ENCODE results near the gene PTPN4. TPM values are rescaled to one million over a fixed set of nuclear protein-coding genes. Genes with fewer than 3 reads are reported as not detected.

Gene PTPN4
- total RNA-seq, 1 experiment from 2014 or later = 80.5 TPM

DNA sequence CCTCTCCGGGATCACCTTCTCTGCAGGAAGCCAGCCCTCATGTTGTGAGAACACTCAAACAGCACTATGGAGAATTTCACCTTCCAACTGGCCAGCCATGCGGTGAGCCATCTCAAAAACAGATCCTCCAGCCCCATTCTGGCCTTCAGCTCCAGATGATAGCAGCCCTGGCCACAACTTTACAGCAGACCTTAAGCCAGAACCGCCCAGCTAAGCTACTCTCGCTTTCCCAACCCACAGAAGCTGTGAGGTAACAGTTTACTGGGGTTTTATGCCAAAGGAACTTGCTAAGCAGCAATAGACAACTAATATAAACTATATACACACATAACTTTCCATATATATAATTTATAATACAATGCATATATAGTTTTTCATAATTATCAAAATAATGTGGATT, 11.6 kb upstream of the PTPN4 start:
- no peaks in the 10 kb centered on the region for H3K36me3 Mint-ChIP-seq (ENCODE audit: insufficient read depth in 1 of 3, low read depth in 3 of 3)
- no peak overlapping the region for H3K4ac ChIP-seq (ENCODE audit: low read depth, low read length)
- H3K4me1 ChIP-seq (ENCODE audit: insufficient read depth, low read length) = 0 out of 2 replicates have a peak, but pooled peaks cover 2% of the 10 kb centered on the region
- no CpG with 5 or more reads among the region's 4 CpGs for WGBS (ENCODE audit: extremely low coverage, insufficient read length, low lambda C conversion rate)
- no peak overlapping the region for H3K23ac ChIP-seq (ENCODE audit: insufficient read length, low read depth, low read length)
- H3K4me2 ChIP-seq (ENCODE audit: insufficient read depth, insufficient read length, low read length) = no peak overlapping the region
- peaks cover 5% of the 10 kb centered on the region for H3K27me3 Mint-ChIP-seq (ENCODE audit: low read depth)
- no peak overlapping the region for H3K56ac ChIP-seq (ENCODE audit: insufficient read length, low read depth, low read length)
- H3K23me2 ChIP-seq (ENCODE audit: insufficient read length, low read depth, low read length, poor library complexity, severe bottlenecking) = no peaks in the 10 kb centered on the region
- H3K9me3 ChIP-seq (ENCODE audit: control insufficient read depth, low read depth, low read length) = no peaks in the 10 kb centered on the region
- no peaks in the 10 kb centered on the region for H4K20me1 ChIP-seq (ENCODE audit: control insufficient read depth, insufficient read depth, insufficient read length)
- peaks cover 16 to 21% of the 10 kb centered on the region in 2 experiments for H3K4me1 Mint-ChIP-seq
- H2AK5ac ChIP-seq (ENCODE audit: insufficient read length, low read length) = no peak overlapping the region
- no peak overlapping the region for H3K9ac ChIP-seq (ENCODE audit: extremely low read depth, insufficient read length, low read length)
- no peak overlapping the region for H2BK12ac ChIP-seq (ENCODE audit: insufficient read length, low read depth, low read length)
- no peak overlapping the region for H4K91ac ChIP-seq (ENCODE audit: insufficient read length, low read depth, low read length)
- H2AFZ ChIP-seq (ENCODE audit: low read length) = no peak overlapping the region
- H4K5ac ChIP-seq (ENCODE audit: insufficient read length, low read depth, low read length) = no peak overlapping the region
- no peak for DNase-seq
- no peaks in the 10 kb centered on the region for H3K79me1 ChIP-seq (ENCODE audit: insufficient read depth, low read depth, low read length, poor library complexity, severe bottlenecking)
- no peak overlapping the region for H2BK20ac ChIP-seq (ENCODE audit: low read depth, low read length, poor library complexity, severe bottlenecking)
- no peak overlapping the region for H3K27ac ChIP-seq (ENCODE audit: insufficient read length, low read depth, low read length)
- H3K18ac ChIP-seq (ENCODE audit: insufficient read length, low read depth, low read length) = no peak overlapping the region
- H3K14ac ChIP-seq (ENCODE audit: insufficient read depth, low read length) = no peak overlapping the region
- H2BK5ac ChIP-seq (ENCODE audit: insufficient read length, low read length) = no peak overlapping the region
- no peak overlapping the region for H3K4me3 Mint-ChIP-seq
- H3K27ac Mint-ChIP-seq = no peak overlapping the region
- no peak overlapping the region for H4K8ac ChIP-seq (replicated peaks; ENCODE audit: insufficient read length, low read depth, low read length)
- no peak overlapping the region for H3T11ph ChIP-seq (ENCODE audit: low read length)
- H3K9me3 Mint-ChIP-seq = no peaks in the 10 kb centered on the region
- no peaks in the 10 kb centered on the region for H3K27me3 ChIP-seq (ENCODE audit: insufficient read depth, low read length)
- no peaks in the 10 kb centered on the region for H3K79me2 ChIP-seq (ENCODE audit: insufficient read depth, low read length)
- no peak overlapping the region for H2BK120ac ChIP-seq (ENCODE audit: low read depth, low read length, poor library complexity, severe bottlenecking)
- TF ChIP-seq, protein P1, sequence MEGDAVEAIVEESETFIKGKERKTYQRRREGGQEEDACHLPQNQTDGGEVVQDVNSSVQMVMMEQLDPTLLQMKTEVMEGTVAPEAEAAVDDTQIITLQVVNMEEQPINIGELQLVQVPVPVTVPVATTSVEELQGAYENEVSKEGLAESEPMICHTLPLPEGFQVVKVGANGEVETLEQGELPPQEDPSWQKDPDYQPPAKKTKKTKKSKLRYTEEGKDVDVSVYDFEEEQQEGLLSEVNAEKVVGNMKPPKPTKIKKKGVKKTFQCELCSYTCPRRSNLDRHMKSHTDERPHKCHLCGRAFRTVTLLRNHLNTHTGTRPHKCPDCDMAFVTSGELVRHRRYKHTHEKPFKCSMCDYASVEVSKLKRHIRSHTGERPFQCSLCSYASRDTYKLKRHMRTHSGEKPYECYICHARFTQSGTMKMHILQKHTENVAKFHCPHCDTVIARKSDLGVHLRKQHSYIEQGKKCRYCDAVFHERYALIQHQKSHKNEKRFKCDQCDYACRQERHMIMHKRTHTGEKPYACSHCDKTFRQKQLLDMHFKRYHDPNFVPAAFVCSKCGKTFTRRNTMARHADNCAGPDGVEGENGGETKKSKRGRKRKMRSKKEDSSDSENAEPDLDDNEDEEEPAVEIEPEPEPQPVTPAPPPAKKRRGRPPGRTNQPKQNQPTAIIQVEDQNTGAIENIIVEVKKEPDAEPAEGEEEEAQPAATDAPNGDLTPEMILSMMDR (conservative IDR thresholded peaks at IDR 0.05) = no peak
- no peak overlapping the region for H2BK15ac ChIP-seq (ENCODE audit: low read depth, low read length)
